ENCODE measurements around the gene C8G. TPM values are rescaled to one million over a fixed set of nuclear protein-coding genes. Genes with fewer than 3 reads are reported as not detected.

Gene C8G
- total RNA-seq, 1 experiment from 2014 or later = 2.1 TPM

DNA sequence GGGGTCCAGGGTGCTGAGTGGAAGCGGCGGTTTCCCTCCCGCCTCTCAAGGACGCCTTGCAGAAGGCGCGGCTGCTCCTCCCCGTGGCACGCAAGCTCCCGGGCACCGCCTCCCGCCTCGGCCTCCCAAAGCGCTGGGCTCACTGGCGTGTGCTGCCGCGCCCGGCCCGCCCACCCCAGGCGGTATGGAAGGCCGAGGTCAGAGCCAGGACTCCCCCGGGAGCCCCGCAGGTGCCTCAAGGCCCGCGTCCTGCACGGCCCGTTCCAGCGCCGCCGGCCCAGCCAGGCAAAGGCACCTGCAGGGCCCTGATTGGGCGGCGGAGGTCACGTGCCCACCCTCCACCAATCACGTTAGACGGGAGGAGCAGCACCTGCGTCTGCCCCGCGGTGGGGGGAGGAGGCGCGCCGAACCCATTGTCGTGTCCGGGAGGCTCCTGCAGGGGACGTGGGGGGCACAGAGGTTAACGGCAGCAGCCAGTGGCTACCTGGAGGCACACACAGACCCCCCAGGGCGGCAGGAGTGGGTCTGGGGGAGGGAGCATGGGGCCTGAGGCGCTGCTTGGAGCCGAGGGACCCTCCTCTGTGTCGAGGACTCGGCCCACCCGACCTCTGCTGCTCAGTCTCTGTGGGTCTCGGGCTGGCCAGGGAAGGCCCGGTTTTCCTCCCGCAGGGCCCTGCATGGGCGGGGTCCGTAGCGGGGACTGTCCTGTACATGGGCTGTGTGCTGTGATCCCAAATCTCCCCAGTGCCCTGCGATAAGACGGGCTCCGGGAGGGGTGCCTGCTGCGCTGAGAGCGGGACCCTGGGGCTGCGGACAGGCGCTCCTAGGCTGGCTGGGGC, 5.0 kb downstream of the C8G start:
- no peak overlapping the region for H2AFZ ChIP-seq (ENCODE audit: low read depth, low read length, poor library complexity, severe bottlenecking)
- H3K79me2 ChIP-seq (ENCODE audit: insufficient read depth, low read length) = no peaks in the 10 kb centered on the region
- no peaks in the 10 kb centered on the region for H3K27me3 ChIP-seq (ENCODE audit: insufficient read depth, low read length)
- H3K36me3 ChIP-seq (ENCODE audit: control insufficient read depth in 1 of 2, insufficient read depth in 2 of 2, low read length in 2 of 2) = no peaks in the 10 kb centered on the region
- ChIA-PET POLR2A (no interaction called here), CTCF (interaction anchor here (0.6 to 3.4 kb wide), 5 partner anchors 79 to 116 kb away, joined by 3 to 109 read pairs (median 4); no protein-coding TSS in a partner anchor), RAD21 (ENCODE audit: low non-redundant PET in 1 of 2, low total read pairs in 2 of 2, uncharacterized antibody in 2 of 2, unreplicated experiment in 2 of 2) (no interaction called here)
- H3K27ac ChIP-seq (ENCODE audit: low read depth, low read length) = peak overlapping the region; percentile 94
- H3K4me1 ChIP-seq (ENCODE audit: control insufficient read depth in 1 of 2, insufficient read depth in 2 of 2, low read length in 2 of 2) = peaks cover 22 to 43% of the 10 kb centered on the region in 2 experiments
- no peaks in the 10 kb centered on the region for H4K20me1 ChIP-seq (ENCODE audit: insufficient read depth)
- DNase-seq (ENCODE audit: low read depth, low spot score) (peak; percentile 85), ATAC-seq (peak; percentile 87)
- peak overlapping the region; percentile 65 to 67 for H3K4me3 ChIP-seq (replicated peaks in 1 of 2; ENCODE audit: low read depth in 1 of 2, low read length in 2 of 2)
- H3K9me3 ChIP-seq (ENCODE audit: control insufficient read depth in 1 of 2, insufficient read depth in 1 of 2, low read depth in 1 of 2, low read length in 2 of 2) = no peaks in the 10 kb centered on the region
- intact Hi-C loops (cut with micrococcal nuclease) = loop anchor here (10.0 kb wide), 1 partner anchor 105 kb away; the partner anchor contains the start of genes AJM1 and PHPT1
- H3K9ac ChIP-seq (ENCODE audit: low read length) = peak overlapping the region; percentile 78
- H3K9me2 ChIP-seq (ENCODE audit: insufficient read depth) = no peaks in the 10 kb centered on the region
- BruUV-seq (replicated peaks) = TSS peak; percentile 97
- peak overlapping the region; percentile 97 for H3K4me2 ChIP-seq (ENCODE audit: low read length)
- peak; percentile 8 for TF ChIP-seq TCF7L2 (IDR thresholded peaks at IDR 0.05; ENCODE audit: borderline replicate concordance, extremely low read depth, insufficient read depth, insufficient read length)
- TF ChIP-seq, protein P1, sequence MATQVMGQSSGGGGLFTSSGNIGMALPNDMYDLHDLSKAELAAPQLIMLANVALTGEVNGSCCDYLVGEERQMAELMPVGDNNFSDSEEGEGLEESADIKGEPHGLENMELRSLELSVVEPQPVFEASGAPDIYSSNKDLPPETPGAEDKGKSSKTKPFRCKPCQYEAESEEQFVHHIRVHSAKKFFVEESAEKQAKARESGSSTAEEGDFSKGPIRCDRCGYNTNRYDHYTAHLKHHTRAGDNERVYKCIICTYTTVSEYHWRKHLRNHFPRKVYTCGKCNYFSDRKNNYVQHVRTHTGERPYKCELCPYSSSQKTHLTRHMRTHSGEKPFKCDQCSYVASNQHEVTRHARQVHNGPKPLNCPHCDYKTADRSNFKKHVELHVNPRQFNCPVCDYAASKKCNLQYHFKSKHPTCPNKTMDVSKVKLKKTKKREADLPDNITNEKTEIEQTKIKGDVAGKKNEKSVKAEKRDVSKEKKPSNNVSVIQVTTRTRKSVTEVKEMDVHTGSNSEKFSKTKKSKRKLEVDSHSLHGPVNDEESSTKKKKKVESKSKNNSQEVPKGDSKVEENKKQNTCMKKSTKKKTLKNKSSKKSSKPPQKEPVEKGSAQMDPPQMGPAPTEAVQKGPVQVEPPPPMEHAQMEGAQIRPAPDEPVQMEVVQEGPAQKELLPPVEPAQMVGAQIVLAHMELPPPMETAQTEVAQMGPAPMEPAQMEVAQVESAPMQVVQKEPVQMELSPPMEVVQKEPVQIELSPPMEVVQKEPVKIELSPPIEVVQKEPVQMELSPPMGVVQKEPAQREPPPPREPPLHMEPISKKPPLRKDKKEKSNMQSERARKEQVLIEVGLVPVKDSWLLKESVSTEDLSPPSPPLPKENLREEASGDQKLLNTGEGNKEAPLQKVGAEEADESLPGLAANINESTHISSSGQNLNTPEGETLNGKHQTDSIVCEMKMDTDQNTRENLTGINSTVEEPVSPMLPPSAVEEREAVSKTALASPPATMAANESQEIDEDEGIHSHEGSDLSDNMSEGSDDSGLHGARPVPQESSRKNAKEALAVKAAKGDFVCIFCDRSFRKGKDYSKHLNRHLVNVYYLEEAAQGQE (IDR thresholded peaks at IDR 0.05; ENCODE audit: low read depth) = no peak
- no peak for TF ChIP-seq EZH2 (IDR thresholded peaks at IDR 0.05)
- no peak for TF ChIP-seq ZNF274 (IDR thresholded peaks at IDR 0.05; ENCODE audit: low read depth, low read length)
- no peak for TF ChIP-seq CEBPB (IDR thresholded peaks at IDR 0.05; ENCODE audit: low read depth)
- no peak for TF ChIP-seq RAD21 (IDR thresholded peaks at IDR 0.05; ENCODE audit: low read depth)
- no peak for TF ChIP-seq ELF1 (IDR thresholded peaks at IDR 0.05; ENCODE audit: borderline replicate concordance, low read depth)
- no peak for TF ChIP-seq EZH2phosphoT487 (IDR thresholded peaks at IDR 0.05; ENCODE audit: borderline replicate concordance)
- no peak for TF ChIP-seq CBX3 (IDR thresholded peaks at IDR 0.05; ENCODE audit: low read depth)
- TF ChIP-seq SP1 (IDR thresholded peaks at IDR 0.05; ENCODE audit: low read depth) = no peak
- peak; percentile 60 for TF ChIP-seq POLR2A (IDR thresholded peaks at IDR 0.05; ENCODE audit: borderline replicate concordance, extremely low read depth, insufficient read depth, insufficient read length)
- TF ChIP-seq, protein P2, sequence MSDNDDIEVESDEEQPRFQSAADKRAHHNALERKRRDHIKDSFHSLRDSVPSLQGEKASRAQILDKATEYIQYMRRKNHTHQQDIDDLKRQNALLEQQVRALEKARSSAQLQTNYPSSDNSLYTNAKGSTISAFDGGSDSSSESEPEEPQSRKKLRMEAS (IDR thresholded peaks at IDR 0.05) = no peak
- TF ChIP-seq SRF (IDR thresholded peaks at IDR 0.05; ENCODE audit: low read depth) = no peak
- TF ChIP-seq ZBTB33 (IDR thresholded peaks at IDR 0.05; ENCODE audit: extremely low read depth, insufficient replicate concordance, low read length) = peak; percentile 49
- TF ChIP-seq EGR1 (IDR thresholded peaks at IDR 0.05; ENCODE audit: low read depth) = no peak
- peak in 2 of 3 experiments; percentile 12 to 22; a peak in 2 of 6 replicates for TF ChIP-seq CTCF (IDR thresholded peaks at IDR 0.05 in 2 of 3, conservative IDR thresholded peaks at IDR 0.05 in 1 of 3; ENCODE audit: borderline replicate concordance in 1 of 3, insufficient read depth in 1 of 3, low read depth in 2 of 3, low read length in 2 of 3)
- TF ChIP-seq YY1 (IDR thresholded peaks at IDR 0.05; ENCODE audit: extremely low read depth, insufficient replicate concordance, low read depth, low read length) = peak; percentile 55
- TF ChIP-seq POLR2AphosphoS5 (IDR thresholded peaks at IDR 0.05; ENCODE audit: low read depth, low read length) = peak; percentile 84
